ENCODE results near the gene MLLT10.

- no peak for TF ChIP-seq CTCF (conservative IDR thresholded peaks at IDR 0.05; ENCODE audit: low read depth, low read length)
- no peak for TF ChIP-seq EZH2 (IDR thresholded peaks at IDR 0.05; ENCODE audit: borderline replicate concordance, low read depth, low read length, poor library complexity, severe bottlenecking)
Measured at GRCh38 chr10:21579291-21579690, 45.3 kb downstream of the MLLT10 start.
